Measurements from ENCODE around the gene FAM170A. TPM values are rescaled to one million over a fixed set of nuclear protein-coding genes. Genes with fewer than 3 reads are reported as not detected.

Gene FAM170A
- not detected for total RNA-seq

GRCh38 chr5:119629339-119629738 is at the start of gene FAM170A:
TSS of gene FAM170A (plus strand) at chr5:119629558. CDS start at chr5:119629769, 211 bp downstream.

Other genes with a start within 250 kb of the FAM170A start
- gene HSD17B4, start 177.1 kb upstream of the FAM170A start, total RNA-seq, result 190 TPM